GM12865 (cell line): Measurements from ENCODE around the gene DOCK6.

Source experiments
- DNase-seq: peaks from one replicate; pipeline ENCODE4 v3.0.0; 2010; ENCODE audit warnings: low read depth
- H3K4me3 ChIP-seq: 2 replicates; pipeline ENCODE4 v1.5.1; 2011; ENCODE audit warnings: mild to moderate bottlenecking, low read depth, low read length, control low read depth
- TF ChIP-seq, protein P1 (sequence below): IDR thresholded peaks from 2 replicates; pipeline ENCODE4 v1.5.1; 2011; ENCODE audit warnings: low read length, control low read depth, low read depth, inconsistent platforms; ENCODE audit not compliant: insufficient read depth; ENCODE audit errors: missing control alignments

Gene DOCK6

DNA sequence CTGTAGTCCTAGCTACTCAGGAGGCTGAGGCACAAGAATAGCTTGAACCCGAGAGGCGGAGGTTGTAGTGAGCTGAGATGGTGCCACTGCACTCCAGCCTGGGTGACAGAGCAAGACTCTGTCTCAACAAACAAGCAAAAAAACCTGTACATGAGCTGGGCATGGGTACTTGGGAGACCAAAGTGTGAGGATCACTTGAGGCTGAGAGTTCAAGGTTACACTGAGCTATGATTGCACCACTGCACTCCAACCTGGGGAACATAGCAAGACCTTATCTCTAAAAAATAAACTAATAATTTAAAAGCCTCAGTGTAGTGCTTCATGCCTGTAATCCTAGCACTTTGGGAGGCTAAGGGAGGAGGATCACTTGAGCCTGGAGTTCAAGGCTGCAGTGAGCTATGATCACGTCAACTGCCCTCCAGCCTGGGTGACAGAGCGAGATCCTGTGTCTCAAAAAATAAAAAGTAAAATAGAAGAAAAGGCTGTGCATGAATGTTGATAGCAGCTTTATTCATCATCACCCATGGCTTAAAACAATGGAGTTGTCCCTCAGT, 12.3 kb upstream of the DOCK6 start:
- H3K4me3 ChIP-seq = no peak overlapping the region
- DNase-seq = no peak
- TF ChIP-seq, protein P1, sequence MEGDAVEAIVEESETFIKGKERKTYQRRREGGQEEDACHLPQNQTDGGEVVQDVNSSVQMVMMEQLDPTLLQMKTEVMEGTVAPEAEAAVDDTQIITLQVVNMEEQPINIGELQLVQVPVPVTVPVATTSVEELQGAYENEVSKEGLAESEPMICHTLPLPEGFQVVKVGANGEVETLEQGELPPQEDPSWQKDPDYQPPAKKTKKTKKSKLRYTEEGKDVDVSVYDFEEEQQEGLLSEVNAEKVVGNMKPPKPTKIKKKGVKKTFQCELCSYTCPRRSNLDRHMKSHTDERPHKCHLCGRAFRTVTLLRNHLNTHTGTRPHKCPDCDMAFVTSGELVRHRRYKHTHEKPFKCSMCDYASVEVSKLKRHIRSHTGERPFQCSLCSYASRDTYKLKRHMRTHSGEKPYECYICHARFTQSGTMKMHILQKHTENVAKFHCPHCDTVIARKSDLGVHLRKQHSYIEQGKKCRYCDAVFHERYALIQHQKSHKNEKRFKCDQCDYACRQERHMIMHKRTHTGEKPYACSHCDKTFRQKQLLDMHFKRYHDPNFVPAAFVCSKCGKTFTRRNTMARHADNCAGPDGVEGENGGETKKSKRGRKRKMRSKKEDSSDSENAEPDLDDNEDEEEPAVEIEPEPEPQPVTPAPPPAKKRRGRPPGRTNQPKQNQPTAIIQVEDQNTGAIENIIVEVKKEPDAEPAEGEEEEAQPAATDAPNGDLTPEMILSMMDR = no peak

DNA sequence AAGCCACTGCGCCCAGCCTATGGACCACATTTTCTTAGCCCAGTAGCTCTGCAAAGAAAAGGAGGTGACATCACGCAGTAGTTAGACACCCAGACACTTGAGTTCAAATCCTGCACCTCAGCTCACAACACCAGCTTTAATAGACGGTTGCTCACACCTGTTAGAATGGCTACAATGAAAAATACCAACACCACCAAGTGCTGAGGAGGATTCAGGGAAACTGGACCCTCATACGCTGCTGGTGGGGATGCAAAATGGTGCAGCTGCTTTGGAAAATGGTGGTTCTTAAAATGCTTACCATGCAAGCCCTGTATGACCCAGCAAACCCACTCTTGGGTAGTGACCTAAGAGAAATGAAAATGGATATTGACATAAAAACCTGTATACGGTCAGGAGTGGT, 11.7 kb upstream of the DOCK6 start:
- no peak for DNase-seq
- TF ChIP-seq, protein P1 = no peak
- no peak overlapping the region for H3K4me3 ChIP-seq

DNA sequence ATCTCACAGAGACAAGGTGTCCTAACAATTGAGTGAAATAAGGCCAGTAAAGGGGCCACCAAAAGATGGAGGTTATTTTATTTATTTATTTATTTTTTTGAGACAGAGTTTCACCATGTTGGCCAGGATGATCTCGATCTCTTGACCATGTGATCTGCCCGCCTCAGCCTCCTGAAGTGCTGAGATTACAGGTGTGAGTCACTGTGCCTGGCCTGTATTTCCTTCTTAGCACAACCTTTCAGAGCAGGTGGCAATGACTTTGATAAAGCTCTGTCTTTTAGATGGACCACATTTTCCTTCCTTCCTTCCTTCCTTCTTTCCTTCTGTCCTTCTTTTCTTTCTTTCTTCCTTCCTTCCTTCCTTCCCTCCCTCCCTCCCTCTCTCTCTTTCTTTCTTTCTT, 11.0 kb upstream of the DOCK6 start:
- TF ChIP-seq, protein P1 = no peak

DNA sequence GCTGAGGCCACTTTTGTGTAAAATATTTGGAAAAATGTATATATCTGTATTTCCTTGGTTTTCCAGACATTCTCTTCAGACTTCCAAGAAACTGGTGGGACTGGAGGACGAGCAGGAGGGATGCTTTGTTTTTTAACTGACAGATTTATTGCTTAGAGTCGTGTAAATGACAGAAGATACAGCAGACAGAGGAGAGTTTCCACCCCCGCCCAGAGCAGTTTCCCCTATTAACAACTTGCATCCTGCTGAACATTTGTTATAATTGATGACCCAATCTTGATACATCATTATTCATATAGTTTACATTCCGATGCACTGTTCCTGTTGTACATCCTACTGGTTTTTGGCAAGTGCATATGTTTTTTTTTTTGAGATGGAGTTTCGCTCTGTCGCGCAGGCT, 7.1 kb upstream of the DOCK6 start:
- DNase-seq = no peak
- no peak overlapping the region for H3K4me3 ChIP-seq
- TF ChIP-seq, protein P1 = no peak

More for the DNA sequence above, 11.0 kb upstream of the DOCK6 start:
- no peak for DNase-seq
- no peak overlapping the region for H3K4me3 ChIP-seq

DNA sequence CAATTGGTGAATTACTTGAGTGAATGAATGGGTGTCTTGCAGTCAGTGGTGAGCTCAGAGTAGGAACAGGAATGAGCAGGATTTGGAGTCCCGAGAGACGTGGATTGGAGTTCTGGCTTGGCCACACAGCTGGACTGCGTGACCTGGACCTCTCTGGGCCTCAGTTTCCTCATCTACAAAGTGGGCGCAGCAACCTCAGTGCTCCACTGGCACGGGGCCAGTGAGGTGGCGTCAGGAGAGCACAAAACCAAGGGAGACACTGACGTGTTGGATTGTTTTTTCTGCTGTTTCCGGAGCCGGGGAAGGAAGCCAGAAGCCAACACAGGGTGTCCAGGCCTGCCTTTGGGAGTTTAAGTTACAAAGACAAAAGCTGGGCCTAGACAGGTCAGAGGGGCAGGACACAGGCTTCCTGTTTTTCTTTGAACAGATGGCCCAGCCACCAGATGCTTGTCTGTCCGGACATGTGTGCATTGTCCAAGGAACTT, 6.5 kb upstream of the DOCK6 start:
- no peak overlapping the region for H3K4me3 ChIP-seq
- TF ChIP-seq, protein P1 = no peak
- no peak for DNase-seq

DNA sequence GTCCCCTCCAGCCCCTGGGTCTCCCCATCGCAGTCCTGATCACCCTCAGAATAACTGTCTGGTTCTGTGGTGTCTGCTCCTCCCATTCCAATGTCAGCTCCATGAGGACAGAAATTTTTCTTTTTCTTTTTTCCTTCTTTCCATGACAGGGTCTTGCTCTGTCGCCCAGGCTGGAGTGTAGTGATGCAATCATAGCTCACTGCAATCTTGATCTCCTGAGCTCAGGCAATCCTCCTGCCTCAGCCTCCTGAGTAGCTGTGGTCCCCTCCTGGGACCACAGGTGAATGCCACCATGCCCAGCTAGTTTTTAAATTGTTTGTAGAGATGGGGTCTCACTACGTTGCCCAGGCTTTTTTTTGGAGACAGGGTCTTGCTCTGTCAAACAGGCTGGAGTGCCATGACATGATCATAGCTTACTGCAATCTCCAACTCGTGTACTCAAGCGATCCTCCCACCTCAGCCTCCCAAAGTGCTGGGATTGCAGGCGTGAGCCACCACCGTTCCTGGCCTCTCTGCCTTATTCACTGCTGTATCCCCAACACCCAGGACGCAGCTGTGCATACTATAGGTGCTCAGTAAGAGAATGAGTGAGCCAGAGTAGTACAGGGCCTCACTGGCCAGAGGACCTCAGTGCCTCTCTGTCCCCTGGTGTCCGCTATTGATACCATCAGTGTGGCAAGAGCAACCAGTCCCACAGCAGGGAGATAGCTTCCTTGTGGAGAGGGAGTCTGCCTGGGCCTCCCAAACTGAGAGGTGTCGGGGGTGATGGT, 5.2 kb upstream of the DOCK6 start:
- TF ChIP-seq, protein P1 = no peak
- H3K4me3 ChIP-seq = no peak overlapping the region
- no peak for DNase-seq

DNA sequence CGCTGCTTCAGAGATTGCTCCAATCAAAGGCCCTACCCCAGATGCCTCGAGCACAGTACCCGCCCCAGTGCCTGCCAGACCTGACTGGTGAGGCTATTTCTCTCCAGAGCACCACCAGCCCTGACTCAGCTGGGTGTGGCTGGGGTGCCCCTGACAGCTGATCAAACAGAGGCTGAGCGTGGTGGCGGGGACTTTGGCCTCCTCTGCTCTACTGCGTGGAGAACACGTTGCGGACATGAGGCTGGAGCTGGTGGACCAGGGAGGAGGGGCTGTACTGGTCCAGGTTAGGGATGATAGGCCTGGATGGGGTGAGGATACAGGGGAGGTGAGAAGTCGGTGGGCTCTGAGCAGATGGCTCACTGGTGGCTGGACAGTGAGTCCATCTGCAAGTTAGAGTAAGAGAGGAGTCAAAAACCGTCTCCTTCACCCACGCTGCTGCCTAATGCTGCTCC, 3.5 kb upstream of the DOCK6 start:
- H3K4me3 ChIP-seq = no peak overlapping the region
- no peak for DNase-seq
- TF ChIP-seq, protein P1 = no peak
